ENCODE data around the gene SLC6A16.

Gene SLC6A16

DNA sequence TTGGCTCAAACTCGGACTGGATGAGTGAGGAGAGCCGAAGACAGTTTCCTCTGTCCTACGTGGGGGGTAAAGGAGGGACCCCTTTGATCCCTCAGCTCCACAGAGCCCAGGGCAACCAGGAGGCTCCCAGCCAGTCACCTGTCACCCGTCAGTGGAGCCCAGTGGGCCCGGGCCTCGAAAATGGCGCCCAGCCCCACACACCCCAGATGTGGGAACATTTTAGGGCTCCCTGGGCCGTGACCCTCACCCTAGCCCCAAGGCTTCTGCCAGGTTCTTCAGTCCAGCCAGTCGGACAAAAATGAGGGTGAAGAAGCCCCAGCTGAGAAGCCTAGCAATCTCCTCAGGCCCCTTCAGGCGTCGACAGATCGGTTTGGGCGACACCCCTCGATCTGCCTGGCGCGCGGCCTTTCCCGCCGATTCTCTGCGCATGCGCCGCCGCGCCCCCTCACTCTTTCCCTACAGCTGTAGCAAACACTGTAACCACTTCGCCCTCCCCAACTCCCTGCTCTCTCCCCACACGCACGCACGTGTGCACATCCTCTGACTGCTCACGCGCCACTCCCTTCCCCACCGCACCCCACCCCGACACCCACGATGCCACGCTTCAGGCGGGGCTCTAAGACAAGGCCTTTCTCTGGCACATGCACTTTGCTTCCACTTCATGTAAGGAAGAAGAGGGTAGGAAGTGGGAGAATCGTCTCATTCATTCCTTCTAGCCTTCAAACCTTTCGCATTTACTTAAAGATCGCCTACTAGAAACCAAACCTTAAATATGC lies at the start of gene SLC6A16:
TSS of gene SLC6A16 (minus strand) at position 391 of the 776 bp plus-strand sequence. CDS start 13,844 bp downstream, outside the sequence.
- TF ChIP-seq ZFX (IDR thresholded peaks at IDR 0.05; ENCODE audit: borderline replicate concordance): no peak
- TF ChIP-seq, protein P1, sequence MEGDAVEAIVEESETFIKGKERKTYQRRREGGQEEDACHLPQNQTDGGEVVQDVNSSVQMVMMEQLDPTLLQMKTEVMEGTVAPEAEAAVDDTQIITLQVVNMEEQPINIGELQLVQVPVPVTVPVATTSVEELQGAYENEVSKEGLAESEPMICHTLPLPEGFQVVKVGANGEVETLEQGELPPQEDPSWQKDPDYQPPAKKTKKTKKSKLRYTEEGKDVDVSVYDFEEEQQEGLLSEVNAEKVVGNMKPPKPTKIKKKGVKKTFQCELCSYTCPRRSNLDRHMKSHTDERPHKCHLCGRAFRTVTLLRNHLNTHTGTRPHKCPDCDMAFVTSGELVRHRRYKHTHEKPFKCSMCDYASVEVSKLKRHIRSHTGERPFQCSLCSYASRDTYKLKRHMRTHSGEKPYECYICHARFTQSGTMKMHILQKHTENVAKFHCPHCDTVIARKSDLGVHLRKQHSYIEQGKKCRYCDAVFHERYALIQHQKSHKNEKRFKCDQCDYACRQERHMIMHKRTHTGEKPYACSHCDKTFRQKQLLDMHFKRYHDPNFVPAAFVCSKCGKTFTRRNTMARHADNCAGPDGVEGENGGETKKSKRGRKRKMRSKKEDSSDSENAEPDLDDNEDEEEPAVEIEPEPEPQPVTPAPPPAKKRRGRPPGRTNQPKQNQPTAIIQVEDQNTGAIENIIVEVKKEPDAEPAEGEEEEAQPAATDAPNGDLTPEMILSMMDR (IDR thresholded peaks at IDR 0.05): no peak
- no peak within 1 kb of the TSS for H3K27ac ChIP-seq

DNA sequence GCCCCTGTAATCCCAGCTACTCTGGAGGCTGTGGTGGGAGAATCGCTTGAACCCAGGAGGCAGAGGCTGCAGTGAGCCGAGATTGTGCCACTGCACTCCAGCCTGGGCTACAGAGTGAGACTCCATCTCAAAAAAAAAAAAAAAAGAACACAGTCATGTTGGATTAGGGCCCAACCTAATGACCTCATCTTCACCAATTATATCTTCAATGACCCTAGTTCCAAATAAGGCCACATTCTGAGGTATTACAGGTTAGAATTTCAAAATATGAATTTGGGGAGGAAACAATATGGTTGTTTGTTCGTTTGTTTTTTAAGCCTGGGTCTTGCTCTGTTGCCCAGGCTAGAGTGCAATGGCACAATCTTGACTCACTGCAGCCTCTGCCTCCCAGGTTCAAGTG lies 48.2 kb upstream of the SLC6A16 start:
- peak overlapping the region; percentile 44 for H3K27ac ChIP-seq

DNA sequence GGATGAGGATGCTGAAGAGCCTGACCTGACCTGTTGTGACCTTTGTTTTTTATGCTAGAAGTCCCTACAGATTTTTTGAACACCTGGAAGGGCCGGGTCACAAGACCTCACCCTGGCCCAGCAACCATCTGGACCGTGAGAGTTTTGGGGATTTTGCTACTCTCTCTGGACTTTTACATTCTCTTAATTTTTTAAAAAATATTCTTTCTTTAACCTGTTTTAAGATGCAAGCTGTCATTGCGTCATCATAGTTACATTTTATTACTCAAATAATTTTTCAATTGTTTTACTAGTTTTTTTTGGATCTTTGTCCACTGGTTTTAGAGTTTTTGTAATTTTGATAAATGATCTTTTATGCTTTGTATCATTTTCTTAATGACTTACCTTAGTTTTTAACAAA lies 46.2 kb upstream of the SLC6A16 start:
- no peak for TF ChIP-seq ZFX (IDR thresholded peaks at IDR 0.05; ENCODE audit: borderline replicate concordance)
- TF ChIP-seq, protein P1 (IDR thresholded peaks at IDR 0.05): no peak
- H3K27ac ChIP-seq: no peak overlapping the region

DNA sequence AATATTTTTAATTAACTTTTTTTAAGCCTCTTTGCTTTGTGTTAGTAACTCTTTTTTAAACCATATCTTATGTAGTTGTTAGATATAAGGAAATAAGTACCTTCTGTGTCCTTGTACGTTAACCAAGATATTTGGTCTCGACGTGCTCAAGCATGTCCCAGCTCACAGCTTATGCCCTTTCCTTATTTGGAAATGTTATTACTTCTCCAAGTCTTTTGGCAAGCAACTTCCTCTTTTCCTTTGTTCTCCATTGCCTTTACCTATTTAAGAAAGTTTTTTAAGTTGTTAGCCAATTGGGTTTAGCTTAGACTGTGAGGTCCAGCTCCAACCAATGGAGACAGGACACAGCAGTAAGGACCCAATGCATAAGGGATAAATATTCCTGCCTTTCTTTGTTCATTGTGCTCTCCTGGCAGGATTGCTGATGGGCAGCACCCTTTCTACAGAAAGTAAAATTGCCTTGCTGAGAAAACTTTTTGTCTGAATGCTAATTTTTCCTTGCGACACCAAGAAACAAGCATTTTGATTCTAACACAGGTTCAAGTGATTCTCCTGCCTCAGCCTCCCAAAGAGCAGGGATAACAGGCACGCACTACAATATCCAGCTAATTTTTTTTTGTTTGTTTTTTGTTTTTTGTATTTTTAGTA lies 43.8 kb upstream of the SLC6A16 start:
- no peak overlapping the region for H3K27ac ChIP-seq
- TF ChIP-seq, protein P1 (IDR thresholded peaks at IDR 0.05): no peak
- TF ChIP-seq ZFX (IDR thresholded peaks at IDR 0.05; ENCODE audit: borderline replicate concordance): no peak

DNA sequence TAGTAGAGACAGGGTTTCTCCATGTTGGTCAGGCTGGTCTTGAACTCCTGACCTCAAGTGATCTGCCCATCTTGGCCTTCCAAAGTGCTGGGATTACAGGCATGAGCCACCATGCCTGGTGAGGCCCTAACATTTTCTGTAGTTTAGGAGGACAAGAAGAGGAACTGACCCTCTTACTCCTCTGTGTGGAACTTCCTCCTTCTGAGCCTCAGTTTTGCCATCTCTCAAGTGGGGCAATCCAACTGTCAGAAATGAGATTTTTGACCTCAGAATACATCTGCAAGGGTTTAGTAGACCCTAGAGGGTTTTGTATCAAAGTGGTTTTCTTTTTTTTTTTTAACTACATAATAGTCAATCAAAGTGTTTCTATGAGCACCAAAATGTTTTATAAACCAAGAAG lies 41.1 kb upstream of the SLC6A16 start:
- no peak for TF ChIP-seq ZFX (IDR thresholded peaks at IDR 0.05; ENCODE audit: borderline replicate concordance)
- TF ChIP-seq, protein P1 (IDR thresholded peaks at IDR 0.05): no peak
- no peak overlapping the region for H3K27ac ChIP-seq

DNA sequence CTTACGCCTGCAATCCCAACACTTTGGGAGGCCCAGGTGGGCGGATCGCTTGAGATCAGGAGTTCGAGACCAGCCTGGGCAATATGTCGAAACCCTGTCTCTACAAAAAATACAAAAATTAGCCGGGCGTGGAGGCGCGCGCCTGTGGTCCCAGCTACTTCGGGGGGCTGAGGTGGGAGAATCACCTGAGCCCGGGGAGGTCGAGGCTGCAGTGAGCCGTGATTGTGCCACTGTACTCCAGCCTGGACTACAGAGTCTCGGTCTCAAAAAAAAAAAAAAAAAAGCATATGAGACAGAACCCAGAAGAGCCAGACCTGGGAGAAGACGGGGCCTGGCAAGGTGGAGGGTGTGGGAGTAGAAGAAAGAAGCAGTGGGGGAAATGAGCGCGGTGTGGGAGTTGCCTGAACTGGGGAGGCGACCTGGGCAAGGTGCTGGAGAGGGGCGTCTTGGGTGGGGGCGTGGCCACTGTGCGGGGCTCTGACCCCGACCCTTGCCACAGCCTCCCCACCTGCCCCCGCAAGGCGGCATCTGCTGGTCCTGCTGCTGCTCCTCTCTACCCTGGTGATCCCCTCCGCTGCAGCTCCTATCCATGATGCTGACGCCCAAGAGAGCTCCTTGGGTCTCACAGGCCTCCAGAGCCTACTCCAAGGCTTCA lies 39.2 kb upstream of the SLC6A16 start:
- TF ChIP-seq ZFX (IDR thresholded peaks at IDR 0.05; ENCODE audit: borderline replicate concordance): no peak
- TF ChIP-seq, protein P1 (IDR thresholded peaks at IDR 0.05): no peak
- H3K27ac ChIP-seq: peak overlapping the region; percentile 88

DNA sequence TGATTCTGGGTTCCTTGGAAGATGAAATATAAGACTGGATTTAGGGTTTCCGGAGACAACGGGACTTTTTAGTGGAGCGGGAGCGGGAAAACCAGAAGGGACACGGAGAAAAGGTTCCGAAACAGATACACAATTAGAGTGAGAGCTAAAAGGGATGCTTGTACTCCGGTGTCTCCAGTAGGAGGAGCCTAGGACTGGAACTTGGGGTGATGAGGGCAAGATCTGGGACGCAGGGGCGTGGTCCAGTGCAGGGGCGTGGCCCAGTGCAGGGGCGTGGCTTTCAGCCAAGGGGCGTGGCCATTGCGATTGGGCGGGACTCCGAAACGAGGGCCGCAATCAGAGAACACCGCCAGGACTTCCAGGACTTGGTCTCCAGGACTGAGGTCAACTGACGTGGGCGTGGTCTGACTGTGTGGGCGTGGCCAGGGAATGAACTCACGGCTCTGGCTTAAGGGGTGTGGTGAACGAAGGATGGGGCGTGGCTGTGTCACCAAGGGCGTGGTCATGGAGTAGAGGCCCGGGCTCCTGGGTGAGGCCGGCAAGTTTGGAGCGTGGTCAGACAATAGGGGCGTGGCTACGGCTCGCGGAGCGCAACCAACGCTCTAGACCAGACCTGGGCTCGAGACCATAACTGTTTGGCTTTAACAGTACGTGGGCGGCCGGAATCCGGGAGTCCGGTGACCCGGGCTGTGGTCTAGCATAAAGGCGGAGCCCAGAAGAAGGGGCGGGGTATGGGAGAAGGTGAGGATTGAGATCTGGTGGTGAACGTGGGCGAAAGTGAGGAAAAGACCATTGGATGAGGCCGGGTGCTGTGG lies 38.5 kb upstream of the SLC6A16 start, which contains the start of gene DKKL1:
TSS of gene DKKL1 (plus strand) at position 610 of the 815 bp plus-strand sequence. CDS start at position 732, 122 bp downstream.
- peak within 1 kb of the TSS; percentile 88 for H3K27ac ChIP-seq

More for the DNA sequence above, 38.5 kb upstream of the SLC6A16 start, which contains the start of gene DKKL1:
- TF ChIP-seq ZFX (IDR thresholded peaks at IDR 0.05; ENCODE audit: borderline replicate concordance): no peak
